ENCODE measurements around the gene MICAL2.

The MICAL2 gene

GRCh38 chr11:12077535-12078280 lies 32.7 kb upstream of the MICAL2 start:
- DNase-seq (ENCODE audit: low spot score), result no peak

GRCh38 chr11:12079726-12080556 lies 30.4 kb upstream of the MICAL2 start:
- no peak for DNase-seq (ENCODE audit: low spot score)

GRCh38 chr11:12083380-12083779 lies 27.0 kb upstream of the MICAL2 start:
- DNase-seq (ENCODE audit: low spot score), result no peak

GRCh38 chr11:12084256-12084655 lies 26.1 kb upstream of the MICAL2 start:
- DNase-seq (ENCODE audit: low spot score), result no peak

- DNase-seq (ENCODE audit: low spot score), result no peak
These were observed 24.8 kb upstream of the MICAL2 start for GRCh38 chr11:12085371-12086251.

GRCh38 chr11:12086271-12087074 lies 23.9 kb upstream of the MICAL2 start:
- DNase-seq (ENCODE audit: low spot score), result peak; percentile 22

- no peak for DNase-seq (ENCODE audit: low spot score)
These were observed 23.1 kb upstream of the MICAL2 start for GRCh38 chr11:12087075-12088004.

- peak; percentile 48 for DNase-seq (ENCODE audit: low spot score)
These were observed 22.3 kb upstream of the MICAL2 start for GRCh38 chr11:12088047-12088481.

- DNase-seq (ENCODE audit: low spot score), result no peak
These were observed 21.9 kb upstream of the MICAL2 start for GRCh38 chr11:12088531-12088930.

- DNase-seq (ENCODE audit: low spot score), result no peak
These were observed 21.3 kb upstream of the MICAL2 start for GRCh38 chr11:12089041-12089440.

GRCh38 chr11:12089473-12089872 lies 20.9 kb upstream of the MICAL2 start:
- DNase-seq (ENCODE audit: low spot score), result no peak

- peak; percentile 47 for DNase-seq (ENCODE audit: low spot score)
These were observed 20.3 kb upstream of the MICAL2 start for GRCh38 chr11:12090061-12090591.

GRCh38 chr11:12090761-12091258 lies 19.6 kb upstream of the MICAL2 start:
- DNase-seq (ENCODE audit: low spot score), result no peak

GRCh38 chr11:12091956-12092558 lies 18.3 kb upstream of the MICAL2 start:
- DNase-seq (ENCODE audit: low spot score), result peak; percentile 29

GRCh38 chr11:12092714-12093113 lies 17.7 kb upstream of the MICAL2 start:
- DNase-seq (ENCODE audit: low spot score), result peak; percentile 87

- DNase-seq (ENCODE audit: low spot score), result no peak
These were observed 15.3 kb upstream of the MICAL2 start for GRCh38 chr11:12094872-12095800.

- DNase-seq (ENCODE audit: low spot score), result no peak
These were observed 13.2 kb upstream of the MICAL2 start for GRCh38 chr11:12097219-12097618.

GRCh38 chr11:12098601-12099000 lies 11.8 kb upstream of the MICAL2 start:
- no peak for DNase-seq (ENCODE audit: low spot score)

Data from pons (tissue), 1 donor.